Panc1 (cell line): ENCODE measurements around the gene SLC11A2. TPM values are rescaled to one million over a fixed set of nuclear protein-coding genes. Genes with fewer than 3 reads are reported as not detected.

Source experiments
- ATAC-seq: fragments of 200-7000 bp; cut with Tn5 transposase; 2 replicates; pipeline ENCODE4 v1.9.1; 2020; ENCODE audit warnings: mild to moderate bottlenecking, moderate library complexity
- BruUV-seq: library from RNA; stranded (reverse); fragments of 400-500 nt; replicated peaks from 2 replicates; lab custom pipeline; 2021; lab: Mats Ljungman, UMichigan
- CTCF ChIA-PET: fragments of 300-600 bp; sonication (Branson Sonifier 250); formaldehyde crosslinking; loops from one replicate; lab custom pipeline; 2022; ENCODE audit warnings: antibody characterized with exemption; lab: Charles Lee
- POLR2A ChIA-PET: fragments of 300-600 bp; sonication (Branson Sonifier 250); formaldehyde crosslinking; loops from one replicate; lab custom pipeline; 2022; ENCODE audit warnings: antibody characterized with exemption; lab: Charles Lee
- DNase-seq: peaks from one replicate; pipeline ENCODE4 v3.0.0-alpha.2; 2010; ENCODE audit warnings: low read depth, low spot score
- H3K27ac ChIP-seq: 2 replicates; pipeline ENCODE4 v1.5.1; 2011; ENCODE audit warnings: mild to moderate bottlenecking, low read length, inconsistent platforms
- H3K27me3 ChIP-seq: fragments of 200-500 bp; sonication (Bioruptor generic); 2 replicates; pipeline ENCODE4 v1.6.0; 2014; ENCODE audit warnings: low read length, inconsistent platforms; ENCODE audit not compliant: control insufficient read depth, insufficient read depth
- H3K36me3 ChIP-seq: fragments of 200-500 bp; sonication (Bioruptor generic); 2 replicates; pipeline ENCODE4 v1.5.1; 2014; ENCODE audit warnings: inconsistent platforms, mild to moderate bottlenecking, low read length, moderate library complexity; ENCODE audit not compliant: control insufficient read depth, insufficient read depth
- H3K4me1 ChIP-seq: 2 replicates; pipeline ENCODE4 v1.5.1; 2011; ENCODE audit warnings: inconsistent platforms, mild to moderate bottlenecking, low read length, moderate library complexity; ENCODE audit not compliant: control insufficient read depth, insufficient read depth
- H3K4me3 ChIP-seq, 2 experiments: 2 replicates each; pipeline ENCODE4 v1.5.1; 2011 to 2012; ENCODE audit warnings: low read depth in 2 of 2, low read length in 2 of 2, mild to moderate bottlenecking in 2 of 2, inconsistent platforms in 1 of 2, moderate library complexity in 1 of 2
- H3K9me3 ChIP-seq: fragments of 200-500 bp; sonication (Bioruptor generic); 2 replicates; pipeline ENCODE4 v1.5.1; 2014; ENCODE audit warnings: low read depth, mild to moderate bottlenecking, inconsistent platforms, low read length, moderate library complexity; ENCODE audit not compliant: control insufficient read depth, insufficient read depth
- POLR2AphosphoS5 ChIP-seq: IDR thresholded peaks from 2 replicates; pipeline ENCODE4 v1.6.1; 2012; ENCODE audit warnings: mild to moderate bottlenecking, low read depth, low read length, moderate library complexity
- SIN3A ChIP-seq: IDR thresholded peaks from 2 replicates; pipeline ENCODE4 v1.6.1; 2012; ENCODE audit warnings: low read depth, mild to moderate bottlenecking, low read length, moderate library complexity, borderline replicate concordance; ENCODE audit not compliant: insufficient read depth
- TCF7L2 ChIP-seq: IDR thresholded peaks from 2 replicates; pipeline ENCODE4 v1.6.1; 2011; ENCODE audit warnings: mild to moderate bottlenecking, low read depth, low read length, inconsistent platforms
- in situ Hi-C: cut with HindIII; loops from 2 replicates; pipeline ENCODE4 v1.10.0; 2016; ENCODE audit warnings: low sequenced_read_pairs, low pct_unique_long_range_greater_than_20kb
- intact Hi-C: fragments of 100-400 bp; cut with micrococcal nuclease; formaldehyde crosslinking; loops from one replicate; pipeline ENCODE4 v1.10.0; 2022; ENCODE audit not compliant: unreplicated experiment
- total RNA-seq: library from RNA; stranded (reverse); gene quantifications from one replicate; pipeline ENCODE4 v1.2.1, GENCODE V29; 2021; ENCODE audit not compliant: unreplicated experiment
- TF ChIP-seq, protein P1 (sequence below): fragments of 450-650 bp; IDR thresholded peaks from 2 replicates; pipeline ENCODE4 v1.5.1; 2017; ENCODE audit warnings: mild to moderate bottlenecking
- TF ChIP-seq, protein P2 (sequence below), 2 experiments: IDR thresholded peaks; 2 replicates each; pipeline ENCODE4 v1.6.1; 2011 to 2012; ENCODE audit warnings: low read depth in 2 of 2, control low read depth in 1 of 2, low read length in 1 of 2, mild to moderate bottlenecking in 1 of 2, moderate library complexity in 1 of 2; ENCODE audit not compliant: insufficient read depth in 1 of 2

SLC11A2 gene
- total RNA-seq, 1 experiment from 2014 or later: 59.9 TPM

DNA sequence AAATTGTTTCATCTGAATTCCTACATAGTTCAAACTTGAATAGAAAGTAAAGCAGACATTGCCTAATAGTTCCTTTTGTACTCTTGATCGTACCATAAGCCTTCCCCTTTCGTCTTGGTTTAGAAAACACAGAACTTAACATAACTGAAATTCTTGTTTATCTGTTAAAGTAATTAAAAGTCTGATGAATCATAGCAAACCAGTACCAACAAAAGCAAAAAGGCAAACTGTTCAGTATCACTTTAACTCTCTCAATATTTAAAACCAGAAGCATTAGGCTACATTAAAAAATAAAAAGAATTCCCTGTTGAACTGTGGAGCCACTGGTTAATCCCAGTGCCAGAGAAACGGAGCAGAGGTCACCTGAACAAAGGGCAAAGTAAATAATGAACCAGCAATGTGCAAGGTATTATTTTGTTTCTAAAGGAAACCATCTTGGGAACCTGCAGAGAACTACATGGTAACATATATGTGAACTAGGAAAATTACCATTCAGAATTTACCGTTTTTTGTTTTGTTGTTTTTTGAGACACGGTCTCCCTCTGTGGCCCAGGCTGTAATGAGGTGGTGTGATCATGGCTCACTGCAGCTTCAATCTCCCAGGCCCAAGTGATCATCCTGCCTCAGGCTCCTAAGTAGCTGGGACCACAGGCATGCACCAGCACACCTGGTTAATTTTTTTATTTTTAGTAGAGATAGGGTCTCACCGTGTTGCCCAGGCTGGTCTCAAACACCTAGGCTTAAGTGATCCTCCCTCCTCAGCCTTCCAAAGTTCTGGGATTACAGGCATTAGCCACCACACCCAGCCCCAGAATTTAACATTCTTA lies 91.0 kb downstream of the SLC11A2 start:
- ChIA-PET CTCF (no interaction called here), POLR2A (no interaction called here)
- no TSS peak for BruUV-seq
- DNase-seq (no peak), ATAC-seq (no peak)
- Histone ChIP-seq H3K27ac (no peak overlapping the region), H3K4me3 (no peak overlapping the region), H3K27me3 (0 out of 2 replicates have a peak, but pooled peaks cover 2% of the 10 kb centered on the region), H3K4me1 (no peaks in the 10 kb centered on the region), H3K36me3 (no peaks in the 10 kb centered on the region), H3K9me3 (no peaks in the 10 kb centered on the region)
- in situ Hi-C loops: no loop called here
- intact Hi-C loops: no loop called here
- TF ChIP-seq, protein P1, sequence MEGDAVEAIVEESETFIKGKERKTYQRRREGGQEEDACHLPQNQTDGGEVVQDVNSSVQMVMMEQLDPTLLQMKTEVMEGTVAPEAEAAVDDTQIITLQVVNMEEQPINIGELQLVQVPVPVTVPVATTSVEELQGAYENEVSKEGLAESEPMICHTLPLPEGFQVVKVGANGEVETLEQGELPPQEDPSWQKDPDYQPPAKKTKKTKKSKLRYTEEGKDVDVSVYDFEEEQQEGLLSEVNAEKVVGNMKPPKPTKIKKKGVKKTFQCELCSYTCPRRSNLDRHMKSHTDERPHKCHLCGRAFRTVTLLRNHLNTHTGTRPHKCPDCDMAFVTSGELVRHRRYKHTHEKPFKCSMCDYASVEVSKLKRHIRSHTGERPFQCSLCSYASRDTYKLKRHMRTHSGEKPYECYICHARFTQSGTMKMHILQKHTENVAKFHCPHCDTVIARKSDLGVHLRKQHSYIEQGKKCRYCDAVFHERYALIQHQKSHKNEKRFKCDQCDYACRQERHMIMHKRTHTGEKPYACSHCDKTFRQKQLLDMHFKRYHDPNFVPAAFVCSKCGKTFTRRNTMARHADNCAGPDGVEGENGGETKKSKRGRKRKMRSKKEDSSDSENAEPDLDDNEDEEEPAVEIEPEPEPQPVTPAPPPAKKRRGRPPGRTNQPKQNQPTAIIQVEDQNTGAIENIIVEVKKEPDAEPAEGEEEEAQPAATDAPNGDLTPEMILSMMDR: no peak
- TF ChIP-seq, protein P2, sequence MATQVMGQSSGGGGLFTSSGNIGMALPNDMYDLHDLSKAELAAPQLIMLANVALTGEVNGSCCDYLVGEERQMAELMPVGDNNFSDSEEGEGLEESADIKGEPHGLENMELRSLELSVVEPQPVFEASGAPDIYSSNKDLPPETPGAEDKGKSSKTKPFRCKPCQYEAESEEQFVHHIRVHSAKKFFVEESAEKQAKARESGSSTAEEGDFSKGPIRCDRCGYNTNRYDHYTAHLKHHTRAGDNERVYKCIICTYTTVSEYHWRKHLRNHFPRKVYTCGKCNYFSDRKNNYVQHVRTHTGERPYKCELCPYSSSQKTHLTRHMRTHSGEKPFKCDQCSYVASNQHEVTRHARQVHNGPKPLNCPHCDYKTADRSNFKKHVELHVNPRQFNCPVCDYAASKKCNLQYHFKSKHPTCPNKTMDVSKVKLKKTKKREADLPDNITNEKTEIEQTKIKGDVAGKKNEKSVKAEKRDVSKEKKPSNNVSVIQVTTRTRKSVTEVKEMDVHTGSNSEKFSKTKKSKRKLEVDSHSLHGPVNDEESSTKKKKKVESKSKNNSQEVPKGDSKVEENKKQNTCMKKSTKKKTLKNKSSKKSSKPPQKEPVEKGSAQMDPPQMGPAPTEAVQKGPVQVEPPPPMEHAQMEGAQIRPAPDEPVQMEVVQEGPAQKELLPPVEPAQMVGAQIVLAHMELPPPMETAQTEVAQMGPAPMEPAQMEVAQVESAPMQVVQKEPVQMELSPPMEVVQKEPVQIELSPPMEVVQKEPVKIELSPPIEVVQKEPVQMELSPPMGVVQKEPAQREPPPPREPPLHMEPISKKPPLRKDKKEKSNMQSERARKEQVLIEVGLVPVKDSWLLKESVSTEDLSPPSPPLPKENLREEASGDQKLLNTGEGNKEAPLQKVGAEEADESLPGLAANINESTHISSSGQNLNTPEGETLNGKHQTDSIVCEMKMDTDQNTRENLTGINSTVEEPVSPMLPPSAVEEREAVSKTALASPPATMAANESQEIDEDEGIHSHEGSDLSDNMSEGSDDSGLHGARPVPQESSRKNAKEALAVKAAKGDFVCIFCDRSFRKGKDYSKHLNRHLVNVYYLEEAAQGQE (IDR thresholded peaks at IDR 0.05; ENCODE audit: insufficient read depth in 1 of 2, low read depth in 2 of 2, low read length in 1 of 2): no peak
- TF ChIP-seq TCF7L2 (no peak), POLR2AphosphoS5 (no peak), SIN3A (no peak)

- Histone ChIP-seq H3K36me3 (no peaks in the 10 kb centered on the region), H3K27ac (no peak overlapping the region), H3K9me3 (no peaks in the 10 kb centered on the region), H3K4me3 (no peak overlapping the region), H3K4me1 (no peaks in the 10 kb centered on the region), H3K27me3 (0 out of 2 replicates have a peak, but pooled peaks cover 2% of the 10 kb centered on the region)
- DNase-seq: no peak
- ChIA-PET POLR2A (no interaction called here), CTCF (no interaction called here)
- BruUV-seq: no TSS peak
- ATAC-seq: no peak
- in situ Hi-C loops (no loop called here), intact Hi-C loops (no loop called here)
- no peak for TF ChIP-seq POLR2AphosphoS5
- TF ChIP-seq TCF7L2: no peak
- TF ChIP-seq SIN3A: no peak
- TF ChIP-seq, protein P1: no peak
- TF ChIP-seq, protein P2 (IDR thresholded peaks at IDR 0.05; ENCODE audit: insufficient read depth in 1 of 2, low read depth in 2 of 2, low read length in 1 of 2): no peak
Measured at GRCh38 chr12:50934371-50934851, 91.8 kb downstream of the SLC11A2 start.
